ENCODE data around the gene ZEB1. TPM values are rescaled to one million over a fixed set of nuclear protein-coding genes. Genes with fewer than 3 reads are reported as not detected.
"Not testable (repeated sequence)": the region's sequence is repeated elsewhere in the genome, so short reads cannot be mapped to it uniquely, and the experiment has no call there.

Gene ZEB1
- total RNA-seq, 4 donors from 2014 or later = 22.4 to 61.1 (median 40.1) TPM

GRCh38 chr10:31362023-31362641 is 43.1 kb downstream of the ZEB1 start:
- in situ Hi-C loops (cut with MboI; ENCODE audit: low pct_ligation_motif_present in 1 of 4, low pct_unique_long_range_greater_than_20kb in 1 of 4, low sequenced_read_pairs in 3 of 4) = no loop called here
- no peaks in the 10 kb centered on the region for H3K27me3 ChIP-seq
- H3K4me1 ChIP-seq = peaks cover 0 to 31% (median 11%) of the 10 kb centered on the region in 4 donors
- H3K4me3 ChIP-seq = no peak overlapping the region
- no peaks in the 10 kb centered on the region for H3K9me3 ChIP-seq
- TF ChIP-seq CTCF (IDR thresholded peaks at IDR 0.05) (no peak), EP300 (IDR thresholded peaks at IDR 0.05; ENCODE audit: low read depth) (no peak), POLR2A (IDR thresholded peaks at IDR 0.05) (no peak), POLR2AphosphoS5 (IDR thresholded peaks at IDR 0.05) (no peak)
- H3K36me3 ChIP-seq = no peaks in the 10 kb centered on the region
- intact Hi-C loops (cut with DNase I; ENCODE audit: low total_unique reads) = no loop called here
- DNase-seq = no peak
- 93% methylated on average over 42 of the region's 44 CpGs; no CpG with 5 or more reads in 1 of the 2 donors for WGBS, 2 donors (ENCODE audit: low coverage in 1 of 2)
- H3K27ac ChIP-seq = no peak overlapping the region

GRCh38 chr10:31363696-31364095 is 44.7 kb downstream of the ZEB1 start:
- DNase-seq; H3K27me3 ChIP-seq; H3K9me3 ChIP-seq; intact Hi-C loops (cut with DNase I; ENCODE audit: low total_unique reads); in situ Hi-C loops (cut with MboI; ENCODE audit: low pct_ligation_motif_present in 1 of 4, low pct_unique_long_range_greater_than_20kb in 1 of 4, low sequenced_read_pairs in 3 of 4); H3K27ac ChIP-seq; H3K4me3 ChIP-seq; H3K36me3 ChIP-seq: not testable (repeated sequence)
- H3K4me1 ChIP-seq = peaks cover 0 to 16% (median 11%) of the 10 kb centered on the region in 4 donors
- 96% methylated on average over 19 of the region's 19 CpGs; no CpG with 5 or more reads in 1 of the 2 donors for WGBS, 2 donors (ENCODE audit: low coverage in 1 of 2)

- H3K27ac ChIP-seq; in situ Hi-C loops (cut with MboI; ENCODE audit: low pct_ligation_motif_present in 1 of 4, low pct_unique_long_range_greater_than_20kb in 1 of 4, low sequenced_read_pairs in 3 of 4); H3K36me3 ChIP-seq; H3K27me3 ChIP-seq; intact Hi-C loops (cut with DNase I; ENCODE audit: low total_unique reads); H3K4me3 ChIP-seq; DNase-seq; H3K9me3 ChIP-seq: not testable (repeated sequence)
- WGBS, 2 donors (ENCODE audit: low coverage in 1 of 2) = 97% methylated on average over 3 of the region's 13 CpGs; no CpG with 5 or more reads in 1 of the 2 donors
- H3K4me1 ChIP-seq = peaks cover 0 to 11% (median 8%) of the 10 kb centered on the region in 4 donors
Observed at GRCh38 chr10:31364238-31364637, 45.2 kb downstream of the ZEB1 start.

GRCh38 chr10:31366703-31367102 is 47.7 kb downstream of the ZEB1 start:
- H3K36me3 ChIP-seq = no peaks in the 10 kb centered on the region
- H3K27ac ChIP-seq = no peak overlapping the region
- no peaks in the 10 kb centered on the region for H3K9me3 ChIP-seq
- H3K27me3 ChIP-seq = no peaks in the 10 kb centered on the region
- intact Hi-C loops (cut with DNase I; ENCODE audit: low total_unique reads) = no loop called here
- 75 to 87% methylated on average over 4 of the region's 4 CpGs for WGBS, 2 donors (ENCODE audit: low coverage in 1 of 2)
- DNase-seq = no peak
- H3K4me3 ChIP-seq = no peak overlapping the region
- in situ Hi-C loops (cut with MboI; ENCODE audit: low pct_ligation_motif_present in 1 of 4, low pct_unique_long_range_greater_than_20kb in 1 of 4, low sequenced_read_pairs in 3 of 4) = no loop called here
- peaks cover 0 to 5% (median 0%) of the 10 kb centered on the region in 4 donors for H3K4me1 ChIP-seq
- TF ChIP-seq EP300 (IDR thresholded peaks at IDR 0.05; ENCODE audit: low read depth) (no peak), CTCF (IDR thresholded peaks at IDR 0.05) (no peak), POLR2AphosphoS5 (IDR thresholded peaks at IDR 0.05) (no peak), POLR2A (IDR thresholded peaks at IDR 0.05) (no peak)

GRCh38 chr10:31368724-31369123 is 49.7 kb downstream of the ZEB1 start:
- in situ Hi-C loops (cut with MboI; ENCODE audit: low pct_ligation_motif_present in 1 of 4, low pct_unique_long_range_greater_than_20kb in 1 of 4, low sequenced_read_pairs in 3 of 4) = no loop called here

More at GRCh38 chr10:31368724-31369123, 49.7 kb downstream of the ZEB1 start:
- H3K27ac ChIP-seq = no peak overlapping the region
- no peak overlapping the region for H3K4me3 ChIP-seq
- DNase-seq = no peak
- no peaks in the 10 kb centered on the region for H3K36me3 ChIP-seq
- TF ChIP-seq POLR2A (IDR thresholded peaks at IDR 0.05) = no peak
- TF ChIP-seq CTCF (IDR thresholded peaks at IDR 0.05) = no peak
- no peak for TF ChIP-seq POLR2AphosphoS5 (IDR thresholded peaks at IDR 0.05)
- no peak for TF ChIP-seq EP300 (IDR thresholded peaks at IDR 0.05; ENCODE audit: low read depth)
- peaks cover 0 to 8% (median 0%) of the 10 kb centered on the region in 4 donors for H3K4me1 ChIP-seq
- no peaks in the 10 kb centered on the region for H3K27me3 ChIP-seq
- intact Hi-C loops (cut with DNase I; ENCODE audit: low total_unique reads) = no loop called here
- H3K9me3 ChIP-seq = no peaks in the 10 kb centered on the region

Data from transverse colon (tissue), 4 donors.